ENCODE measurements around the gene ADRM1.

Gene ADRM1

GRCh38 chr20:62267543-62267942 is 35.3 kb upstream of the ADRM1 start:
- no peak for TF ChIP-seq CTCF (IDR thresholded peaks at IDR 0.05; ENCODE audit: insufficient read depth, low read length, poor library complexity, severe bottlenecking)
- Histone ChIP-seq H3K4me3 (replicated peaks; ENCODE audit: low read depth, low read length) (no peak overlapping the region), H3K36me3 (ENCODE audit: control insufficient read depth, insufficient read depth, low read length) (peaks cover 18% of the 10 kb centered on the region), H3K27me3 (replicated peaks; ENCODE audit: control insufficient read depth, insufficient read depth, low read length) (no peaks in the 10 kb centered on the region)
- no peak for DNase-seq (ENCODE audit: extremely low read depth, insufficient read length)

- TF ChIP-seq CTCF (IDR thresholded peaks at IDR 0.05; ENCODE audit: insufficient read depth, low read length, poor library complexity, severe bottlenecking), result no peak
- Histone ChIP-seq H3K27me3 (replicated peaks; ENCODE audit: control insufficient read depth, insufficient read depth, low read length) (no peaks in the 10 kb centered on the region), H3K36me3 (ENCODE audit: control insufficient read depth, insufficient read depth, low read length) (peaks cover 17% of the 10 kb centered on the region), H3K4me3 (replicated peaks; ENCODE audit: low read depth, low read length) (no peak overlapping the region)
- DNase-seq (ENCODE audit: extremely low read depth, insufficient read length), result no peak
Observed at GRCh38 chr20:62268228-62268900, 34.4 kb upstream of the ADRM1 start.

GRCh38 chr20:62269378-62269777 is 33.4 kb upstream of the ADRM1 start:
- DNase-seq (ENCODE audit: extremely low read depth, insufficient read length), result no peak
- TF ChIP-seq CTCF (IDR thresholded peaks at IDR 0.05; ENCODE audit: insufficient read depth, low read length, poor library complexity, severe bottlenecking), result no peak
- peaks cover 18% of the 10 kb centered on the region for H3K36me3 ChIP-seq (ENCODE audit: control insufficient read depth, insufficient read depth, low read length)
- H3K4me3 ChIP-seq (replicated peaks; ENCODE audit: low read depth, low read length), result no peak overlapping the region
- no peaks in the 10 kb centered on the region for H3K27me3 ChIP-seq (replicated peaks; ENCODE audit: control insufficient read depth, insufficient read depth, low read length)

GRCh38 chr20:62269871-62270270 is 32.9 kb upstream of the ADRM1 start:
- Histone ChIP-seq H3K4me3 (replicated peaks; ENCODE audit: low read depth, low read length) (no peak overlapping the region), H3K27me3 (replicated peaks; ENCODE audit: control insufficient read depth, insufficient read depth, low read length) (no peaks in the 10 kb centered on the region), H3K36me3 (ENCODE audit: control insufficient read depth, insufficient read depth, low read length) (peaks cover 21% of the 10 kb centered on the region)
- DNase-seq (ENCODE audit: extremely low read depth, insufficient read length), result no peak
- TF ChIP-seq CTCF (IDR thresholded peaks at IDR 0.05; ENCODE audit: insufficient read depth, low read length, poor library complexity, severe bottlenecking), result no peak

- Histone ChIP-seq H3K4me3 (replicated peaks; ENCODE audit: low read depth, low read length) (no peak overlapping the region), H3K27me3 (replicated peaks; ENCODE audit: control insufficient read depth, insufficient read depth, low read length) (no peaks in the 10 kb centered on the region), H3K36me3 (ENCODE audit: control insufficient read depth, insufficient read depth, low read length) (peaks cover 25% of the 10 kb centered on the region)
- TF ChIP-seq CTCF (IDR thresholded peaks at IDR 0.05; ENCODE audit: insufficient read depth, low read length, poor library complexity, severe bottlenecking), result no peak
- no peak for DNase-seq (ENCODE audit: extremely low read depth, insufficient read length)
Observed at GRCh38 chr20:62272200-62272599, 30.6 kb upstream of the ADRM1 start.

- no peak for TF ChIP-seq CTCF (IDR thresholded peaks at IDR 0.05; ENCODE audit: insufficient read depth, low read length, poor library complexity, severe bottlenecking)
- DNase-seq (ENCODE audit: extremely low read depth, insufficient read length), result no peak
- Histone ChIP-seq H3K36me3 (ENCODE audit: control insufficient read depth, insufficient read depth, low read length) (peaks cover 27% of the 10 kb centered on the region), H3K4me3 (replicated peaks; ENCODE audit: low read depth, low read length) (no peak overlapping the region), H3K27me3 (replicated peaks; ENCODE audit: control insufficient read depth, insufficient read depth, low read length) (no peaks in the 10 kb centered on the region)
Observed at GRCh38 chr20:62273416-62273815, 29.4 kb upstream of the ADRM1 start.

Data from GM06990 (cell line).